ENCODE data around the gene RAB27B.
"Not testable (repeated sequence)": the region's sequence is repeated elsewhere in the genome, so short reads cannot be mapped to it uniquely, and the experiment has no call there.

RAB27B gene

DNA sequence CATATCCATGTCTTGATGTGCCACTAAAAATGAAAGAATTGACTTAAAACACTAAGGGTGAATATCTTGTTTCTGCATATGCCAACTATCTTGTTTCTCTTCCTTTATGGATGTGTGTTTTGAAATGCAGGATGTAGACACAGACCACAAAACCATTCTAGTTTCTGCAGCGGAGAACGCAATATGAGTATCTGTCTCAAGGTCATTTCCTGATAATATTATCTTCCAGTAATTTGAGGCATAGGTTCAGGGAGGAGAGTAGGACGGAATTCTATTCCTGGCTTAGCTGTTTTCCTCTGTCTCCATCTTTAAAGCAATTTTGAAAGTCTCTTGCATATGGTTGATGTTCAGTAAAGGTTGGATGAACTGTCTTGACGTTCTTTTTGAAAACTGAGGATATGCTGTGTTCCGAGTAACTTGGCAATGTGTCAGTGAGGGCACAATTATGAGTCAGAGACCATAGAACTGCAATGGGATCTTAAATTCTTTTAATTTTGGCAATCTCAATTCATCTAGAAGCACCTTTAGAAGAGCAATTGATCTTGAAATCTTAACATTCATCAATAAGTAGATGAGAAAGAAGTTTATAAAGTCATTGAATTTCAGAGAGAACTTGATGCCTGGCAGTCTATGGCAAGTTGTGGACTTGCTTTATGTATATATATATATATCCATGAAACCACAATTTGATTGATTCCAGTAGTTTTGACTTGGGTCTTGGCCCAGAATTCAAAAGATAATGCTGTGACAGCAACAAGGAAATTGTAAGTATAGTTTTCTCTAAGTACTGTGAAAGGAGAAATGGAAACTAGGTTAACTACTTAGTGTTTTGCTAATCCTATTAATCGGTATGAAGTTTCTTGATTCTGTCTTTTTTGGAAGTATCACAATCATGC lies 24.8 kb downstream of the RAB27B start:
- Histone ChIP-seq H3K36me3 (ENCODE audit: control insufficient read depth, insufficient read depth, low read length) (no peaks in the 10 kb centered on the region), H3K27ac (ENCODE audit: low read depth, low read length) (no peak overlapping the region), H3K9ac (ENCODE audit: low read length) (no peak overlapping the region), H3K4me1 (ENCODE audit: control insufficient read depth, insufficient read depth, low read length) (no peaks in the 10 kb centered on the region), H3K27me3 (ENCODE audit: control insufficient read depth, insufficient read depth, low read length) (no peaks in the 10 kb centered on the region), H3K4me3 (ENCODE audit: low read length) (no peak overlapping the region)

DNA sequence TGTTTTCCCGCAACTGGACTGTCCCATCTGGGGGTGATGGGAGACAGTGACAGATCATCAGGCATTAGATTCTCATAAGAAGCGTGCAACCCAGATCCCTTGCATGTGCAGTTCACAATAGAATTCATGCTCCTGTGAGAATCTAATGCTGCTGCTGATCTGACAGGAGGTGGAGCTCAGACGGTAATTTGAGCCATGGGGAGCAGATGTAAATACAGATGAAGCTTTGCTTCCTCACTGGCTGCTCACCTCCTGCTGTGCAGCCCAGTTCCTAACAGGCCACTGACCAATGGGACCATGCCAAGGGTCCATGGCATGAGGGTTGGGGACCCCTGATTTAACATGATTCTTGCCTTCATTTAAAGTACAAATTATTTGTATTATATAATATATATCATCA lies 26.8 kb downstream of the RAB27B start:
- not testable (repeated sequence) for H3K9ac ChIP-seq (ENCODE audit: low read length); H3K36me3 ChIP-seq (ENCODE audit: control insufficient read depth, insufficient read depth, low read length); H3K27ac ChIP-seq (ENCODE audit: low read depth, low read length); H3K27me3 ChIP-seq (ENCODE audit: control insufficient read depth, insufficient read depth, low read length); H3K4me3 ChIP-seq (ENCODE audit: low read length); H3K4me1 ChIP-seq (ENCODE audit: control insufficient read depth, insufficient read depth, low read length)

DNA sequence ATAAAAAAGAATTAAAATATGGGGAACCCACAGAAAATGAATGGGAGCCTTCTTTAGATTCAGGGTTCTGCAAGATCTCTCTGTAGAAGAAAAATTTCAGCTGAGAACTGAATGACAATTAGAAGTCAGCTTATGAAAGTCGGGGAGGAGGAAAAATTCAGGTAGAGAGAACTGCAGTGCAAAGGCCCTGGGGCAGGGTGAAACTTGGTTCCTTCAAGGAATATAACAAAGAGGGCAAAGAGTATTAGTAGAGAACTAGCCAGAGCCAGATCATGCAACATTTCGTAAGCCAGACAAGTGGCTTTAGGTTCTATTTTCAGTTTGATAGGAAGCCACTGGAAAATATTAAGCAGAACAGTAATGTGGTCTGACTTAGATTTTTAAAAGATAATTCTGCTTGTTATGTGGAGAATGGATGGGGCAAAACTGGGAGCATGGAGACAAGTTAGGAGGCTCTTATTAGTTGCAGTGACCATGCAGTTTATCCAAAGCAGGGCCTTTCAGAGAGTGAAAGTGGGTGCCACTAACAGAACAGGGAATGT lies 27.9 kb downstream of the RAB27B start:
- H3K4me3 ChIP-seq (ENCODE audit: low read length) = no peak overlapping the region
- H3K27me3 ChIP-seq (ENCODE audit: control insufficient read depth, insufficient read depth, low read length) = no peaks in the 10 kb centered on the region
- no peak overlapping the region for H3K9ac ChIP-seq (ENCODE audit: low read length)
- H3K27ac ChIP-seq (ENCODE audit: low read depth, low read length) = no peak overlapping the region
- H3K4me1 ChIP-seq (ENCODE audit: control insufficient read depth, insufficient read depth, low read length) = no peaks in the 10 kb centered on the region
- no peaks in the 10 kb centered on the region for H3K36me3 ChIP-seq (ENCODE audit: control insufficient read depth, insufficient read depth, low read length)

DNA sequence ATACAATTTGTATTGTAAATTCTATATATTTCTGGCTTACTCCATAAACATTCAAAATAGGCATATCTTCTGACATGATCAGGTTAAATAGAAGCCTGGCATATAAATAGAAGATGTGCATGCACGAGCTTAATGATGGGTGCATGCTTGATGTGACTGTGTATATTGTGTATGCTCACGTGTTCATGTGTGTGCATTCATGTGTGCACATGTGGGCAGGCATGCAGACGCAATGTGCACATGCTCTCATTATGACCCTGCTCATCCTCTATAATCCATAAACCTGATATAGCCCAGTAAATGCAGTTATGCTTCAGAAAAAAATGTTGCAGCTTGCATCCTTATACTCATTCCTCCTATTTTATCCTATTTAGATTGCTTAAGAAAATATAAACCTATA lies 29.2 kb downstream of the RAB27B start:
- Histone ChIP-seq H3K27me3 (ENCODE audit: control insufficient read depth, insufficient read depth, low read length) (no peaks in the 10 kb centered on the region), H3K4me3 (ENCODE audit: low read length) (no peak overlapping the region), H3K27ac (ENCODE audit: low read depth, low read length) (no peak overlapping the region), H3K36me3 (ENCODE audit: control insufficient read depth, insufficient read depth, low read length) (no peaks in the 10 kb centered on the region), H3K4me1 (ENCODE audit: control insufficient read depth, insufficient read depth, low read length) (no peaks in the 10 kb centered on the region), H3K9ac (ENCODE audit: low read length) (no peak overlapping the region)

DNA sequence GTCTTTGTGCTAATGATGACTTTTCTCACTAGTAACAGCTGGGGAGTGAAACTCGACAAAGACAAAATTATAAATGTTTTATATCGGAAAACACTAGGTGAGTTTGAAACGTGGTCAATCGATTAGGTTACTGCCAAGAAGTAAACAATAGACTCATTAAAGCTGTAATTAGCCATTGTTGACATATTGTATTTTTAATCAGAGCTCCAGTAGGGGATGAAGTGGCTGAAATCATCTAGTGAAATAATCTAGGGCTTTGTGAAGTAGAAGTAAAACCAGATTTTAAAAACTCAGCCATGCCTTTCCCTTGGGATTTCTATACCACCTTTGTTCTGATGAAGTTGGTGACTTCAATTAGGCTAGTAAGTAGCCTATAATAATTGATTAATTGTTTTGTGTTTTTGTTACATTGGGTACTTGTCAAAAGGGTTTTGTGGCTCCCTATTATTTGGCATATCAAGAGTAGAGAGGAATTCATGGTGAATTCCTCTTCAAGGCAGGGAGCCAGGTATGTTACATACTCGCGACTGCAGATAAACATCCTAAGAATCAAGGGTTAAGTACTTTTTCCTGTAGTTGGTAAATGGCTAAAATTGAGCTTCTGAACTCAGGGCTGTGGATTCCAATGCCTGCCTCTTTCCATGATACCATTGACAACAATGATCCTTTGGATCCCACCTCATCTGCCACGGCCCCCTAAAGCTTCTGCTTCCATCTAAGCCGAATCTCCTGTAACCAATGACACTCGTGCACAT lies 31.6 kb downstream of the RAB27B start:
- no peak overlapping the region for H3K27ac ChIP-seq (ENCODE audit: low read depth, low read length)
- no peak overlapping the region for H3K4me3 ChIP-seq (ENCODE audit: low read length)
- H3K9ac ChIP-seq (ENCODE audit: low read length) = no peak overlapping the region
- no peaks in the 10 kb centered on the region for H3K27me3 ChIP-seq (ENCODE audit: control insufficient read depth, insufficient read depth, low read length)
- H3K4me1 ChIP-seq (ENCODE audit: control insufficient read depth, insufficient read depth, low read length) = no peaks in the 10 kb centered on the region
- H3K36me3 ChIP-seq (ENCODE audit: control insufficient read depth, insufficient read depth, low read length) = no peaks in the 10 kb centered on the region

DNA sequence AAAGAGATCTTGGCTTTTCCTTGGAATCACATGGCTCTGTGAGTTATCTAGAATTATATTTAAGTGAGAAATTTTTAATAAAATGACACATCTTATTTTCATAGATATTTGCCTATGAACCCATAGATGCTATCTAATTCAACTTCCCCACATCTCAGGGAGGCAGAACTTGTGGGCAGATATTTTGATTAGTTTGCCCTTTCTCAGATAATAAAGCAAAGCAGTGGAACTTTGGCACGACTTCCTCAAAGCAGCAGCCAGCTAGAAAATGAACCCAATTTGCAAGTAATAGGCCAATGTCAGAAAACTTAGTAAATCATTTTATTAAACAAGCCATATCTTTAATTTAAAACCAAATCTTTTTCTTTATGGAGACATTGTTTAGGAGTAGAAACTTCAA lies 32.7 kb downstream of the RAB27B start:
- no peaks in the 10 kb centered on the region for H3K4me1 ChIP-seq (ENCODE audit: control insufficient read depth, insufficient read depth, low read length)
- H3K4me3 ChIP-seq (ENCODE audit: low read length) = no peak overlapping the region
- H3K27me3 ChIP-seq (ENCODE audit: control insufficient read depth, insufficient read depth, low read length) = no peaks in the 10 kb centered on the region
- no peak overlapping the region for H3K27ac ChIP-seq (ENCODE audit: low read depth, low read length)
- H3K36me3 ChIP-seq (ENCODE audit: control insufficient read depth, insufficient read depth, low read length) = no peaks in the 10 kb centered on the region
- no peak overlapping the region for H3K9ac ChIP-seq (ENCODE audit: low read length)

DNA sequence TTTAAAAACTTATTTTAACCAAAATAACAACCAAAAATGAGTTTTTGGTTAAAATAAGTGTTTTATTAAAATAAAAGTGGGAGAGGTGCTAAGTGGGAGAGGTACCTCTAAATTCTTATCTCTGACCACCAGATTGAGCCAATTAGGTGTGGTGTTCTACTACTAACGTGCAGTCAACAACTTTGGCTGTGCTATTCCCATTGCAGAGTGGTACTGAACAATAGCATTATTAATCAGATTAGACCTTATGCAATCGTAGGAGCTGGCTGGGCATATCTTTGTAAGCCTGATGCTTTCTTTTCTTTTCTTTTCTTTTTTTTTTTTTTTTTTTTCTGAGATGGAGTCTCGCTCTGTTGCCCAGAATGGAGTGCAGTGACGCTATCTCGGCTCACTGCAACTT lies 38.9 kb downstream of the RAB27B start:
- H3K27ac ChIP-seq (ENCODE audit: low read depth, low read length) = no peak overlapping the region
- no peak overlapping the region for H3K9ac ChIP-seq (ENCODE audit: low read length)
- H3K4me3 ChIP-seq (ENCODE audit: low read length) = no peak overlapping the region
- no peaks in the 10 kb centered on the region for H3K4me1 ChIP-seq (ENCODE audit: control insufficient read depth, insufficient read depth, low read length)
- H3K36me3 ChIP-seq (ENCODE audit: control insufficient read depth, insufficient read depth, low read length) = no peaks in the 10 kb centered on the region
- no peaks in the 10 kb centered on the region for H3K27me3 ChIP-seq (ENCODE audit: control insufficient read depth, insufficient read depth, low read length)

DNA sequence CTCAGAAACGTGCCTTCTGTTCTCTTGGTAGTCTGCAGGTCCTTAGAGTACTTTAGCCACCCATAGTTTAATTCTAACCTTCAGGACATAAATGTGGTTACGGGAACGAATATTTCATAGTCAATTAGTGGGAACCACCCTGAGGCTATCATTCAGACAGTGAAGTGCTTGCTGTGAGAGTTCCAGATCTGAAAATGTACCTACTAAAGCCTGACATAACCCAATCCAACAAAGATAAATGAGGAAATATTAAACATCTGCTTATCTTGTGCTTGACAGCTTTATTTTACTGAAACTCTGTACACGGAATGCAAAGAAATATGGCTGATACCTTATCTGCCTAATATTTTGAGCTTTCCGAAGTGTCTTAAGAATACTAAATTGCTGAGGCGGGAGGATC lies 43.0 kb downstream of the RAB27B start:
- Histone ChIP-seq H3K27ac (ENCODE audit: low read depth, low read length) (no peak overlapping the region), H3K36me3 (ENCODE audit: control insufficient read depth, insufficient read depth, low read length) (no peaks in the 10 kb centered on the region), H3K4me3 (ENCODE audit: low read length) (no peak overlapping the region), H3K27me3 (ENCODE audit: control insufficient read depth, insufficient read depth, low read length) (no peaks in the 10 kb centered on the region), H3K9ac (ENCODE audit: low read length) (no peak overlapping the region), H3K4me1 (ENCODE audit: control insufficient read depth, insufficient read depth, low read length) (no peaks in the 10 kb centered on the region)

DNA sequence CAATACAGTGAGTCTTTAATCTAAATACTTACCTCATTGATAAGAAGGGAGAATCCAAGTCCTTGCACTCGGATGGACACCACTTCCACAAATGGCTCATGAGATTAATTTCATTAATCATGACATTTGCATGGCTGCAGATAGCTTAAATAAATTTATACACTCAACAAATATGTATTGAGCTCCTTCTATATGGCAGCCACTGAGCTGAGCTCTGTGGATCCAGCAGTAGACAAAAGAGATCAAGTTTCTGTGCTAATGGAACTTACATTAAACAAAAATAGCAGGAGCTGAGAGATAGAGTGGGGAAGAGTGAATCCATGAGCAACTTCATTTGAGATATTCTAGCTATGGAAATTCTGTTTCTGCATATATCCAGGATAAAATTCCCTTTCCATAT lies 44.4 kb downstream of the RAB27B start:
- H3K27ac ChIP-seq (ENCODE audit: low read depth, low read length) = no peak overlapping the region
- no peak overlapping the region for H3K9ac ChIP-seq (ENCODE audit: low read length)
- no peak overlapping the region for H3K4me3 ChIP-seq (ENCODE audit: low read length)
- no peaks in the 10 kb centered on the region for H3K4me1 ChIP-seq (ENCODE audit: control insufficient read depth, insufficient read depth, low read length)
- H3K27me3 ChIP-seq (ENCODE audit: control insufficient read depth, insufficient read depth, low read length) = no peaks in the 10 kb centered on the region
- H3K36me3 ChIP-seq (ENCODE audit: control insufficient read depth, insufficient read depth, low read length) = no peaks in the 10 kb centered on the region

DNA sequence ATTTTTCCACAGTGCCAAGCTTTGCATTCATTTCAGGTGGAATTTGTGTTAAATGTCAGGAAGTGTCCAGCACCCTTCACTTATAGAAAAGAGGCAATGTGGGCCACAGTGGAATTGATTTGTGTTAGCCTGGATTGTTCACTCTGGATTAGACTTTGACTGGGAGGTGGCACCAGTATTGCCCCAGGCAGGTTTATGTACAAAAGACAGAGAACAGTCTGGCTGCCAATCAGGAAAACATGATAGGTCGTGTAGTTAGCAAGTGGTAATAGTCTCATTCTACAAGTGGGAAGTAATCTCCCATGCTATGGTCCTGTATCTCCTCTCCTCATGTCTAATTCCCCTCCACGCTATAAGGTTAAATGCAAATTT lies 45.6 kb downstream of the RAB27B start:
- H3K4me1 ChIP-seq (ENCODE audit: control insufficient read depth, insufficient read depth, low read length) = no peaks in the 10 kb centered on the region
- no peaks in the 10 kb centered on the region for H3K36me3 ChIP-seq (ENCODE audit: control insufficient read depth, insufficient read depth, low read length)
- no peak overlapping the region for H3K4me3 ChIP-seq (ENCODE audit: low read length)
- no peak overlapping the region for H3K27ac ChIP-seq (ENCODE audit: low read depth, low read length)
- no peaks in the 10 kb centered on the region for H3K27me3 ChIP-seq (ENCODE audit: control insufficient read depth, insufficient read depth, low read length)
- no peak overlapping the region for H3K9ac ChIP-seq (ENCODE audit: low read length)

DNA sequence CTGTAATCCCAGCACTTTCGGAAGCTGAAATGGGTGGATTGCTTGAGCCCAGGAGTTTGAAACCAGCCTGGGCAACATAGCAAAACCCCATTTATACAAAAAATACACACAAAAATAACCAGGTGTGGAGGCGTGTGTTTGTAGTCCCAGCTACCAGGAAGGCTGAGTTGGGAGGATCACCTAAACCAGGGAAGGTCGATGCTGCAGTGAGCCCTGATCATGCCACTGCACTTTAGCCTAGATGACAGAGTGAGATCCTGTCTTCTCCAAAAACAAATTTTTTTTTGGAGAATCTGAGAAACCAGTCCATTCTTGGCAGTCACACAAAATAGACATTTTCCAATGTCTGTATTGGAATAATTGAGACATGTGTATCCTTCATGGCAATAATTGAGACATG lies 46.8 kb downstream of the RAB27B start:
- no peaks in the 10 kb centered on the region for H3K4me1 ChIP-seq (ENCODE audit: control insufficient read depth, insufficient read depth, low read length)
- H3K36me3 ChIP-seq (ENCODE audit: control insufficient read depth, insufficient read depth, low read length) = no peaks in the 10 kb centered on the region
- H3K9ac ChIP-seq (ENCODE audit: low read length) = no peak overlapping the region
- H3K4me3 ChIP-seq (ENCODE audit: low read length) = no peak overlapping the region
- H3K27ac ChIP-seq (ENCODE audit: low read depth, low read length) = no peak overlapping the region
- H3K27me3 ChIP-seq (ENCODE audit: control insufficient read depth, insufficient read depth, low read length) = no peaks in the 10 kb centered on the region

DNA sequence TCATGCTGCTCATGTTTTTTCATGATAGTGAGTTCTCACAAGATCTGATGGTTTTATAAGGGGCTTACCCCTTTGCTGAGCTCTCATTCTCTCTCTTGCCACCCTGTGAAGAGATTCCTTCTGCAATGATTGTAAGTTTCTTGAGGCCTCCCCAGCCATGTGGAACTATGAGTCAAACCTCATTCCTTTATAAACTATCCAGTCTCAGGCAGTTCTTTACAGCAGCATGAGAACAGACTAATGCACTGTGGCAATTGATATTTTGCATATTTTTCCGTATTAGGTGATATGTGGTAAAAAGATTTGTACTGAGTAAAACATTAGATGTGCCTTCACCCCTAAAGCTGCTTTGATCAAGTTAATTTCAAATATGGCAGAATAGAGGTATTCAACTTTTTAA lies 48.8 kb downstream of the RAB27B start:
- Histone ChIP-seq H3K36me3 (ENCODE audit: control insufficient read depth, insufficient read depth, low read length) (no peaks in the 10 kb centered on the region), H3K9ac (ENCODE audit: low read length) (no peak overlapping the region), H3K4me1 (ENCODE audit: control insufficient read depth, insufficient read depth, low read length) (no peaks in the 10 kb centered on the region), H3K4me3 (ENCODE audit: low read length) (no peak overlapping the region), H3K27me3 (ENCODE audit: control insufficient read depth, insufficient read depth, low read length) (no peaks in the 10 kb centered on the region), H3K27ac (ENCODE audit: low read depth, low read length) (no peak overlapping the region)

All from rectal smooth muscle tissue (tissue), 1 donor.